NOMO-1 (cell line): ENCODE data around the gene TJAP1.
"Not testable (repeated sequence)": the region's sequence is repeated elsewhere in the genome, so short reads cannot be mapped to it uniquely, and the experiment has no call there.

Experiments
- DNase-seq, 2 experiments: peaks; one replicate each; lab custom pipeline; 2025; ENCODE audit not compliant: unreplicated experiment in 2 of 2; lab: John Stamatoyannopoulos, UW

TJAP1 gene

GRCh38 chr6:43476746-43477145 lies 624 bp upstream of the TJAP1 start:
- peak in 1 of 2 experiments; percentile 11 for DNase-seq

GRCh38 chr6:43478008-43478372 lies 620 bp downstream of the TJAP1 start:
- DNase-seq, result peak in 1 of 2 experiments; percentile 21

- no peak for DNase-seq
Measured at GRCh38 chr6:43481075-43481474, 3.7 kb downstream of the TJAP1 start.

GRCh38 chr6:43481591-43482236 lies 4.3 kb downstream of the TJAP1 start:
- no peak for DNase-seq

GRCh38 chr6:43488667-43489276 lies 11.4 kb downstream of the TJAP1 start:
- no peak for DNase-seq

- no peak for DNase-seq
Measured at GRCh38 chr6:43489277-43490072, 12.1 kb downstream of the TJAP1 start.

- DNase-seq, result no peak
Measured at GRCh38 chr6:43490523-43490939, 13.2 kb downstream of the TJAP1 start.

GRCh38 chr6:43491750-43492661 lies 14.6 kb downstream of the TJAP1 start:
- DNase-seq, result no peak

GRCh38 chr6:43492673-43493072 lies 15.3 kb downstream of the TJAP1 start:
- no peak for DNase-seq

- no peak for DNase-seq
Measured at GRCh38 chr6:43493230-43493629, 15.9 kb downstream of the TJAP1 start.

- DNase-seq, result no peak
Measured at GRCh38 chr6:43493833-43494232, 16.5 kb downstream of the TJAP1 start.

- no peak for DNase-seq
Measured at GRCh38 chr6:43494321-43494720, 17.0 kb downstream of the TJAP1 start.

- no peak for DNase-seq
Measured at GRCh38 chr6:43494766-43495165, 17.4 kb downstream of the TJAP1 start.

GRCh38 chr6:43495409-43495941 lies 18.1 kb downstream of the TJAP1 start:
- no peak for DNase-seq

GRCh38 chr6:43496370-43497128 lies 19.2 kb downstream of the TJAP1 start:
- DNase-seq, result no peak

- DNase-seq, result no peak
Measured at GRCh38 chr6:43497129-43497396, 19.7 kb downstream of the TJAP1 start.

- no peak for DNase-seq
Measured at GRCh38 chr6:43497689-43498088, 20.3 kb downstream of the TJAP1 start.

- DNase-seq, result not testable (repeated sequence)
Measured at GRCh38 chr6:43498291-43498690, 20.9 kb downstream of the TJAP1 start.

GRCh38 chr6:43499028-43499815 lies 21.9 kb downstream of the TJAP1 start:
- no peak for DNase-seq
